Neural cell (in vitro differentiated cells): ENCODE results near the gene IGFBP4. TPM values are rescaled to one million over a fixed set of nuclear protein-coding genes. Genes with fewer than 3 reads are reported as not detected.

ENCODE experiments used
- H2AFZ ChIP-seq: fragments of 200-600, 300-800 bp; sonication (generic), shearing (Covaris generic); 2 replicates; pipeline ENCODE4 v1.6.0; 2014; ENCODE audit warnings: low read depth, mild to moderate bottlenecking, antibody characterized with exemption, low read length, moderate library complexity
- H3F3A ChIP-seq: fragments of 200-600 bp; shearing (Covaris generic); 2 replicates; pipeline ENCODE4 v1.6.1; 2016; ENCODE audit warnings: mild to moderate bottlenecking, moderate library complexity, mixed read lengths, antibody characterized with exemption, low read length; ENCODE audit not compliant: insufficient read depth, poor library complexity, severe bottlenecking
- H3K27ac ChIP-seq: fragments of 200-600, 300-800 bp; sonication (generic), shearing (Covaris generic); 2 replicates; pipeline ENCODE4 v1.5.1; 2014; ENCODE audit warnings: mild to moderate bottlenecking, low read length, moderate library complexity
- H3K27me3 ChIP-seq: fragments of 300-800, 200-600 bp; sonication (generic), shearing (Covaris generic); 2 replicates; pipeline ENCODE4 v1.6.0; 2014; ENCODE audit warnings: mild to moderate bottlenecking, low read depth, low read length, moderate library complexity; ENCODE audit not compliant: insufficient read depth
- H3K36me3 ChIP-seq: fragments of 300-800, 200-600 bp; sonication (generic), shearing (Covaris generic); 2 replicates; pipeline ENCODE4 v1.5.1; 2014; ENCODE audit warnings: mild to moderate bottlenecking, antibody characterized with exemption, low read length, moderate library complexity; ENCODE audit not compliant: insufficient read depth
- H3K4me2 ChIP-seq: fragments of 300-800, 200-600 bp; sonication (generic), shearing (Covaris generic); 2 replicates; pipeline ENCODE4 v1.6.0; 2014; ENCODE audit warnings: mild to moderate bottlenecking, low read length
- H3K4me3 ChIP-seq: fragments of 300-800, 200-600 bp; sonication (generic), shearing (Covaris generic); 2 replicates; pipeline ENCODE4 v1.5.1; 2014; ENCODE audit warnings: mild to moderate bottlenecking, low read length, moderate library complexity
- H3K79me2 ChIP-seq: fragments of 200-600 bp; shearing (Covaris generic); replicated peaks from 2 replicates; pipeline ENCODE4 v1.6.0; 2014; ENCODE audit warnings: mild to moderate bottlenecking, low read length, moderate library complexity; ENCODE audit not compliant: insufficient read depth
- H3K9ac ChIP-seq: fragments of 300-800, 200-600 bp; sonication (generic), shearing (Covaris generic); 2 replicates; pipeline ENCODE4 v1.6.1; 2016; ENCODE audit warnings: mild to moderate bottlenecking, low read length, mixed read lengths
- H3K9me2 ChIP-seq: fragments of 200-600 bp; shearing (Covaris generic); 2 replicates; pipeline ENCODE4 v1.6.1; 2016; ENCODE audit warnings: mild to moderate bottlenecking, low read length, mixed read lengths; ENCODE audit not compliant: insufficient read depth
- H3K9me3 ChIP-seq: fragments of 200-600, 300-800 bp; sonication (generic), shearing (Covaris generic); 2 replicates; pipeline ENCODE4 v1.6.1; 2016; ENCODE audit warnings: mild to moderate bottlenecking, mixed run types, low read length, moderate library complexity, mixed read lengths
- H4K20me1 ChIP-seq: fragments of 200-600 bp; shearing (Covaris generic); 2 replicates; pipeline ENCODE4 v1.6.1; 2016; ENCODE audit warnings: mild to moderate bottlenecking, mixed run types; ENCODE audit not compliant: insufficient read depth
- EP300 ChIP-seq: fragments of 450-650 bp; conservative IDR thresholded peaks from 2 replicates; pipeline ENCODE4 v1.6.1; 2014; ENCODE audit warnings: antibody characterized with exemption, mild to moderate bottlenecking, moderate library complexity; ENCODE audit not compliant: poor library complexity, severe bottlenecking
- EZH2 ChIP-seq: fragments of 200-600, 300-800 bp; shearing (Covaris generic), sonication (generic); IDR thresholded peaks from 2 replicates; pipeline ENCODE4 v1.6.1; 2014; ENCODE audit warnings: antibody characterized with exemption, low read length, borderline replicate concordance, mild to moderate bottlenecking; ENCODE audit not compliant: insufficient read depth, poor library complexity, severe bottlenecking
- MXI1 ChIP-seq: fragments of 450-650 bp; conservative IDR thresholded peaks from 2 replicates; pipeline ENCODE4 v1.6.1; 2014; ENCODE audit warnings: antibody characterized with exemption, mild to moderate bottlenecking; ENCODE audit not compliant: poor library complexity, severe bottlenecking
- POLR2AphosphoS5 ChIP-seq: IDR thresholded peaks from 2 replicates; pipeline ENCODE4 v1.6.1; 2012
- RAD21 ChIP-seq: fragments of 450-650 bp; conservative IDR thresholded peaks from 2 replicates; pipeline ENCODE4 v1.6.1; 2014; ENCODE audit warnings: antibody characterized with exemption, mild to moderate bottlenecking, moderate library complexity
- SMC3 ChIP-seq: fragments of 450-650 bp; conservative IDR thresholded peaks from 2 replicates; pipeline ENCODE4 v1.6.1; 2014; ENCODE audit warnings: antibody characterized with exemption, mild to moderate bottlenecking, moderate library complexity; ENCODE audit not compliant: poor library complexity
- TAF1 ChIP-seq: IDR thresholded peaks from 2 replicates; pipeline ENCODE4 v1.6.1; 2012; ENCODE audit warnings: low read depth
- polyA plus RNA-seq: library from polyadenylated mRNA; depleted of rRNA; stranded (reverse); fragments of >200 nt; gene quantifications from 2 replicates; pipeline ENCODE4 v1.2.3, GENCODE V29; 2014
- TF ChIP-seq, protein P1 (sequence below): IDR thresholded peaks from 2 replicates; pipeline ENCODE4 v1.6.1; 2012; ENCODE audit warnings: borderline replicate concordance
- TF ChIP-seq, protein P2 (sequence below): fragments of 450-650 bp; IDR thresholded peaks from 2 replicates; pipeline ENCODE4 v1.5.1; 2014; ENCODE audit warnings: antibody characterized with exemption, mild to moderate bottlenecking, moderate library complexity; ENCODE audit not compliant: poor library complexity, severe bottlenecking

IGFBP4 gene
- polyA plus RNA-seq, 1 donor from 2014 or later, result 1.3 TPM

DNA sequence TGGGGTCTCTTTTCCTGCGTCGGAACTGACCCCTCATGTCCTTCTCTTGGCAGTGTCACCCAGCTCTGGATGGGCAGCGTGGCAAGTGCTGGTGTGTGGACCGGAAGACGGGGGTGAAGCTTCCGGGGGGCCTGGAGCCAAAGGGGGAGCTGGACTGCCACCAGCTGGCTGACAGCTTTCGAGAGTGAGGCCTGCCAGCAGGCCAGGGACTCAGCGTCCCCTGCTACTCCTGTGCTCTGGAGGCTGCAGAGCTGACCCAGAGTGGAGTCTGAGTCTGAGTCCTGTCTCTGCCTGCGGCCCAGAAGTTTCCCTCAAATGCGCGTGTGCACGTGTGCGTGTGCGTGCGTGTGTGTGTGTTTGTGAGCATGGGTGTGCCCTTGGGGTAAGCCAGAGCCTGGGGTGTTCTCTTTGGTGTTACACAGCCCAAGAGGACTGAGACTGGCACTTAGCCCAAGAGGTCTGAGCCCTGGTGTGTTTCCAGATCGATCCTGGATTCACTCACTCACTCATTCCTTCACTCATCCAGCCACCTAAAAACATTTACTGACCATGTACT, 13.2 kb downstream of the IGFBP4 start:
- Histone ChIP-seq H3K9me2 (no peaks in the 10 kb centered on the region), H3K9ac (no peak overlapping the region)

DNA sequence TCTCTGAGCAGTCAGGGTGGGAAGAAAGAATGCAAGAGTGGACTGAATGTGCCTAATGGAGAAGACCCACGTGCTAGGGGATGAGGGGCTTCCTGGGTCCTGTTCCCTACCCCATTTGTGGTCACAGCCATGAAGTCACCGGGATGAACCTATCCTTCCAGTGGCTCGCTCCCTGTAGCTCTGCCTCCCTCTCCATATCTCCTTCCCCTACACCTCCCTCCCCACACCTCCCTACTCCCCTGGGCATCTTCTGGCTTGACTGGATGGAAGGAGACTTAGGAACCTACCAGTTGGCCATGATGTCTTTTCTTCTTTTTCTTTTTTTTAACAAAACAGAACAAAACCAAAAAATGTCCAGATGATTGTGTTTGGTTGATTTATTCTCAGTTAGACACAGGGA, 14.1 kb downstream of the IGFBP4 start:
- Histone ChIP-seq H2AFZ (no peak overlapping the region), H3K79me2 (no peaks in the 10 kb centered on the region), H3K4me2 (no peak overlapping the region), H3K27ac (no peak overlapping the region), H3F3A (no peaks in the 10 kb centered on the region), H3K9ac (no peak overlapping the region), H3K9me3 (no peaks in the 10 kb centered on the region), H3K4me3 (no peak overlapping the region), H3K9me2 (no peaks in the 10 kb centered on the region), H3K36me3 (no peaks in the 10 kb centered on the region), H3K27me3 (no peaks in the 10 kb centered on the region), H4K20me1 (no peaks in the 10 kb centered on the region)
- TF ChIP-seq, protein P1, sequence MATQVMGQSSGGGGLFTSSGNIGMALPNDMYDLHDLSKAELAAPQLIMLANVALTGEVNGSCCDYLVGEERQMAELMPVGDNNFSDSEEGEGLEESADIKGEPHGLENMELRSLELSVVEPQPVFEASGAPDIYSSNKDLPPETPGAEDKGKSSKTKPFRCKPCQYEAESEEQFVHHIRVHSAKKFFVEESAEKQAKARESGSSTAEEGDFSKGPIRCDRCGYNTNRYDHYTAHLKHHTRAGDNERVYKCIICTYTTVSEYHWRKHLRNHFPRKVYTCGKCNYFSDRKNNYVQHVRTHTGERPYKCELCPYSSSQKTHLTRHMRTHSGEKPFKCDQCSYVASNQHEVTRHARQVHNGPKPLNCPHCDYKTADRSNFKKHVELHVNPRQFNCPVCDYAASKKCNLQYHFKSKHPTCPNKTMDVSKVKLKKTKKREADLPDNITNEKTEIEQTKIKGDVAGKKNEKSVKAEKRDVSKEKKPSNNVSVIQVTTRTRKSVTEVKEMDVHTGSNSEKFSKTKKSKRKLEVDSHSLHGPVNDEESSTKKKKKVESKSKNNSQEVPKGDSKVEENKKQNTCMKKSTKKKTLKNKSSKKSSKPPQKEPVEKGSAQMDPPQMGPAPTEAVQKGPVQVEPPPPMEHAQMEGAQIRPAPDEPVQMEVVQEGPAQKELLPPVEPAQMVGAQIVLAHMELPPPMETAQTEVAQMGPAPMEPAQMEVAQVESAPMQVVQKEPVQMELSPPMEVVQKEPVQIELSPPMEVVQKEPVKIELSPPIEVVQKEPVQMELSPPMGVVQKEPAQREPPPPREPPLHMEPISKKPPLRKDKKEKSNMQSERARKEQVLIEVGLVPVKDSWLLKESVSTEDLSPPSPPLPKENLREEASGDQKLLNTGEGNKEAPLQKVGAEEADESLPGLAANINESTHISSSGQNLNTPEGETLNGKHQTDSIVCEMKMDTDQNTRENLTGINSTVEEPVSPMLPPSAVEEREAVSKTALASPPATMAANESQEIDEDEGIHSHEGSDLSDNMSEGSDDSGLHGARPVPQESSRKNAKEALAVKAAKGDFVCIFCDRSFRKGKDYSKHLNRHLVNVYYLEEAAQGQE, result no peak
- TF ChIP-seq POLR2AphosphoS5 (no peak), RAD21 (no peak), MXI1 (no peak), EP300 (no peak), SMC3 (no peak), EZH2 (no peak), TAF1 (no peak)
- TF ChIP-seq, protein P2, sequence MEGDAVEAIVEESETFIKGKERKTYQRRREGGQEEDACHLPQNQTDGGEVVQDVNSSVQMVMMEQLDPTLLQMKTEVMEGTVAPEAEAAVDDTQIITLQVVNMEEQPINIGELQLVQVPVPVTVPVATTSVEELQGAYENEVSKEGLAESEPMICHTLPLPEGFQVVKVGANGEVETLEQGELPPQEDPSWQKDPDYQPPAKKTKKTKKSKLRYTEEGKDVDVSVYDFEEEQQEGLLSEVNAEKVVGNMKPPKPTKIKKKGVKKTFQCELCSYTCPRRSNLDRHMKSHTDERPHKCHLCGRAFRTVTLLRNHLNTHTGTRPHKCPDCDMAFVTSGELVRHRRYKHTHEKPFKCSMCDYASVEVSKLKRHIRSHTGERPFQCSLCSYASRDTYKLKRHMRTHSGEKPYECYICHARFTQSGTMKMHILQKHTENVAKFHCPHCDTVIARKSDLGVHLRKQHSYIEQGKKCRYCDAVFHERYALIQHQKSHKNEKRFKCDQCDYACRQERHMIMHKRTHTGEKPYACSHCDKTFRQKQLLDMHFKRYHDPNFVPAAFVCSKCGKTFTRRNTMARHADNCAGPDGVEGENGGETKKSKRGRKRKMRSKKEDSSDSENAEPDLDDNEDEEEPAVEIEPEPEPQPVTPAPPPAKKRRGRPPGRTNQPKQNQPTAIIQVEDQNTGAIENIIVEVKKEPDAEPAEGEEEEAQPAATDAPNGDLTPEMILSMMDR, result no peak

More for the DNA sequence above, 13.2 kb downstream of the IGFBP4 start:
- H3K4me2 ChIP-seq, result no peak overlapping the region
- no peaks in the 10 kb centered on the region for H3K27me3 ChIP-seq
- no peaks in the 10 kb centered on the region for H3K36me3 ChIP-seq
- H3K79me2 ChIP-seq, result no peaks in the 10 kb centered on the region
- no peak overlapping the region for H2AFZ ChIP-seq
- H4K20me1 ChIP-seq, result no peaks in the 10 kb centered on the region
- TF ChIP-seq, protein P2, result no peak
- TF ChIP-seq MXI1 (no peak), POLR2AphosphoS5 (no peak), RAD21 (no peak), SMC3 (no peak), EZH2 (no peak), EP300 (no peak), TAF1 (no peak)
- TF ChIP-seq, protein P1, result no peak
- no peaks in the 10 kb centered on the region for H3F3A ChIP-seq
- no peak overlapping the region for H3K4me3 ChIP-seq
- H3K9me3 ChIP-seq, result no peaks in the 10 kb centered on the region
- H3K27ac ChIP-seq, result no peak overlapping the region
